Measurements from ENCODE around the gene DNAJB8. TPM values are rescaled to one million over a fixed set of nuclear protein-coding genes. Genes with fewer than 3 reads are reported as not detected.

DNAJB8 gene
- total RNA-seq, 2 donors from 2014 or later, result not detected

GRCh38 chr3:128497305-128498126, 30.8 kb upstream of the DNAJB8 start:
- no peaks in the 10 kb centered on the region for H3K36me3 ChIP-seq (ENCODE audit: control insufficient read depth, insufficient read depth, low read length)
- DNase-seq, result peak; percentile 97
- no peak overlapping the region for H3K27ac Mint-ChIP-seq
- TF ChIP-seq CTCF (conservative IDR thresholded peaks at IDR 0.05), result peak; percentile 91
- peak overlapping the region; percentile 76 for H3K4me3 ChIP-seq (ENCODE audit: low read length)
- peaks cover 84% of the 10 kb centered on the region for H3K27me3 ChIP-seq (ENCODE audit: control insufficient read depth, insufficient read depth, low read length, poor library complexity, severe bottlenecking)
- H3K27me3 Mint-ChIP-seq (ENCODE audit: insufficient read depth), result peaks cover 83% of the 10 kb centered on the region
- H3K36me3 Mint-ChIP-seq (ENCODE audit: low read depth), result no peaks in the 10 kb centered on the region
- H3K4me3 Mint-ChIP-seq, result peak overlapping the region; percentile 57
- peaks cover 9% of the 10 kb centered on the region for H3K4me1 Mint-ChIP-seq
- no peaks in the 10 kb centered on the region for H3K9me3 ChIP-seq (ENCODE audit: control insufficient read depth, low read length)
- no peaks in the 10 kb centered on the region for H3K9me3 Mint-ChIP-seq
- 0 to 2% methylated on average over 18 to 77 of the region's 77 CpGs for WGBS, 2 experiments (ENCODE audit: insufficient coverage in 1 of 2, insufficient read length in 1 of 2)
- no peak overlapping the region for H3K9ac ChIP-seq (ENCODE audit: extremely low read depth, low read length, poor library complexity, severe bottlenecking)
- H3K4me1 ChIP-seq (ENCODE audit: control insufficient read depth, insufficient read depth, low read length), result peaks cover 8% of the 10 kb centered on the region
- H3K27ac ChIP-seq (ENCODE audit: low read depth, low read length), result no peak overlapping the region

GRCh38 chr3:128496602-128497304, 30.1 kb upstream of the DNAJB8 start:
- peaks cover 84% of the 10 kb centered on the region for H3K27me3 ChIP-seq (ENCODE audit: control insufficient read depth, insufficient read depth, low read length, poor library complexity, severe bottlenecking)
- H3K4me3 ChIP-seq (ENCODE audit: low read length), result peak overlapping the region; percentile 76
- 7 to 11% methylated on average over 36 to 45 of the region's 45 CpGs for WGBS, 2 experiments (ENCODE audit: insufficient coverage in 1 of 2, insufficient read length in 1 of 2)
- Mint-ChIP-seq H3K27me3 (ENCODE audit: insufficient read depth) (peaks cover 90% of the 10 kb centered on the region), H3K4me1 (peaks cover 13% of the 10 kb centered on the region), H3K4me3 (peak overlapping the region; percentile 57), H3K36me3 (ENCODE audit: low read depth) (no peaks in the 10 kb centered on the region), H3K27ac (no peak overlapping the region), H3K9me3 (no peaks in the 10 kb centered on the region)
- H3K9ac ChIP-seq (ENCODE audit: extremely low read depth, low read length, poor library complexity, severe bottlenecking), result no peak overlapping the region
- DNase-seq, result peak; percentile 74
- H3K36me3 ChIP-seq (ENCODE audit: control insufficient read depth, insufficient read depth, low read length), result no peaks in the 10 kb centered on the region
- TF ChIP-seq CTCF (conservative IDR thresholded peaks at IDR 0.05), result no peak
- H3K4me1 ChIP-seq (ENCODE audit: control insufficient read depth, insufficient read depth, low read length), result peaks cover 9% of the 10 kb centered on the region
- H3K9me3 ChIP-seq (ENCODE audit: control insufficient read depth, low read length), result no peaks in the 10 kb centered on the region
- H3K27ac ChIP-seq (ENCODE audit: low read depth, low read length), result no peak overlapping the region

- no peaks in the 10 kb centered on the region for H3K9me3 Mint-ChIP-seq
These were observed 29.4 kb upstream of the DNAJB8 start for GRCh38 chr3:128496019-128496601.

More at GRCh38 chr3:128496019-128496601, 29.4 kb upstream of the DNAJB8 start:
- Histone ChIP-seq H3K27me3 (ENCODE audit: control insufficient read depth, insufficient read depth, low read length, poor library complexity, severe bottlenecking) (peaks cover 85% of the 10 kb centered on the region), H3K4me1 (ENCODE audit: control insufficient read depth, insufficient read depth, low read length) (peaks cover 9% of the 10 kb centered on the region), H3K36me3 (ENCODE audit: control insufficient read depth, insufficient read depth, low read length) (no peaks in the 10 kb centered on the region), H3K9me3 (ENCODE audit: control insufficient read depth, low read length) (no peaks in the 10 kb centered on the region), H3K4me3 (ENCODE audit: low read length) (no peak overlapping the region), H3K9ac (ENCODE audit: extremely low read depth, low read length, poor library complexity, severe bottlenecking) (no peak overlapping the region), H3K27ac (ENCODE audit: low read depth, low read length) (no peak overlapping the region)
- peak; percentile 70 for DNase-seq
- no peak overlapping the region for H3K4me3 Mint-ChIP-seq
- H3K27me3 Mint-ChIP-seq (ENCODE audit: insufficient read depth), result peaks cover 93% of the 10 kb centered on the region
- WGBS, 2 experiments (ENCODE audit: insufficient coverage in 1 of 2, insufficient read length in 1 of 2), result 11 to 13% methylated on average over 8 to 32 of the region's 32 CpGs
- H3K36me3 Mint-ChIP-seq (ENCODE audit: low read depth), result no peaks in the 10 kb centered on the region
- H3K27ac Mint-ChIP-seq, result no peak overlapping the region
- H3K4me1 Mint-ChIP-seq, result peaks cover 16% of the 10 kb centered on the region
- no peak for TF ChIP-seq CTCF (conservative IDR thresholded peaks at IDR 0.05)
